Ectodermal cell (in vitro differentiated cells): ENCODE results near the gene TYW5. TPM values are rescaled to one million over a fixed set of nuclear protein-coding genes. Genes with fewer than 3 reads are reported as not detected.

ENCODE experiments used
- H3K27ac ChIP-seq: 2 replicates; pipeline ENCODE4 v1.7.0; 2013; ENCODE audit warnings: mild to moderate bottlenecking, low read depth, low read length; ENCODE audit not compliant: insufficient read depth, poor library complexity, severe bottlenecking
- H3K27me3 ChIP-seq: 2 replicates; pipeline ENCODE4 v1.7.0; 2013; ENCODE audit warnings: mild to moderate bottlenecking, low read length; ENCODE audit not compliant: insufficient read depth, control insufficient read depth, poor library complexity, severe bottlenecking
- H3K36me3 ChIP-seq: one replicate; pipeline ENCODE4 v1.7.0; 2013; ENCODE audit warnings: low read length; ENCODE audit not compliant: control insufficient read depth, insufficient read depth
- H3K4me1 ChIP-seq: one replicate; pipeline ENCODE4 v1.7.0; 2013; ENCODE audit warnings: low read length; ENCODE audit not compliant: control insufficient read depth, insufficient read depth
- H3K4me3 ChIP-seq: 2 replicates; pipeline ENCODE4 v1.7.0; 2013; ENCODE audit warnings: low read depth, low read length, control low read depth; ENCODE audit not compliant: insufficient read depth
- H3K9me3 ChIP-seq: 2 replicates; pipeline ENCODE4 v1.7.0; 2013; ENCODE audit warnings: mild to moderate bottlenecking, low read length, moderate library complexity; ENCODE audit not compliant: control insufficient read depth
- WGBS, 2 experiments: methylation state at CpG; one replicate each; pipeline ENCODE4 v1.1.7; 2013; ENCODE audit warnings: missing lambda C conversion rate in 2 of 2; 5-methylcytosine and 5-hydroxymethylcytosine counted together
- polyA plus RNA-seq, 4 experiments: library from polyadenylated mRNA; stranded (reverse); fragments of 50-300 nt; gene quantifications; one replicate each; pipeline ENCODE4 v1.2.3, GENCODE V29; 2013

TYW5 gene
- 12.9 TPM for polyA plus RNA-seq (2013, experiment 1 of 4)
- polyA plus RNA-seq (2013, experiment 2 of 4) = 13.6 TPM
- polyA plus RNA-seq (2013, experiment 3 of 4) = 10.2 TPM
- 10.9 TPM for polyA plus RNA-seq (2013, experiment 4 of 4)

GRCh38 chr2:199955339-199956061 lies at the start of gene TYW5, which contains the start of gene MAIP1:
TSS of gene TYW5 (minus strand) at chr2:199955491. CDS start at chr2:199955470, 21 bp downstream.
TSS of gene MAIP1 (plus strand) at chr2:199955582. CDS start at chr2:199955799, 217 bp downstream.
- Histone ChIP-seq H3K27me3 (no peaks in the 10 kb centered on the region), H3K9me3 (no peaks in the 10 kb centered on the region), H3K27ac (peak within 1 kb of the TSS; percentile 96), H3K36me3 (peaks cover 4% of the 10 kb centered on the region), H3K4me3 (peak within 1 kb of the TSS; percentile 88), H3K4me1 (peaks cover 7% of the 10 kb centered on the region)
- 0% methylated on average over 64 of the region's 64 CpGs for WGBS, 2 experiments

- no peaks in the 10 kb centered on the region for H3K27me3 ChIP-seq
- no peaks in the 10 kb centered on the region for H3K9me3 ChIP-seq
- H3K4me1 ChIP-seq = peaks cover 16% of the 10 kb centered on the region
- H3K4me3 ChIP-seq = no peak overlapping the region
- no peak overlapping the region for H3K27ac ChIP-seq
- 38 to 43% methylated on average over 1 of the region's 1 CpG for WGBS, 2 experiments
- H3K36me3 ChIP-seq = no peaks in the 10 kb centered on the region
Observed at GRCh38 chr2:200003444-200003843, 48.2 kb upstream of the TYW5 start.

- Histone ChIP-seq H3K9me3 (no peaks in the 10 kb centered on the region), H3K4me1 (peaks cover 16% of the 10 kb centered on the region), H3K27ac (no peak overlapping the region), H3K27me3 (no peaks in the 10 kb centered on the region), H3K36me3 (no peaks in the 10 kb centered on the region), H3K4me3 (no peak overlapping the region)
- WGBS, 2 experiments = 88 to 99% methylated on average over 1 to 2 of the region's 2 CpGs
Observed at GRCh38 chr2:200000444-200001163, 45.3 kb upstream of the TYW5 start.

- Histone ChIP-seq H3K27me3 (no peaks in the 10 kb centered on the region), H3K4me3 (no peak overlapping the region), H3K36me3 (no peaks in the 10 kb centered on the region), H3K9me3 (no peaks in the 10 kb centered on the region), H3K27ac (no peak overlapping the region), H3K4me1 (peaks cover 16% of the 10 kb centered on the region)
- 93 to 95% methylated on average over 3 to 4 of the region's 4 CpGs for WGBS, 2 experiments
Observed at GRCh38 chr2:199999166-199999565, 43.9 kb upstream of the TYW5 start.

- Histone ChIP-seq H3K36me3 (no peaks in the 10 kb centered on the region), H3K4me1 (peaks cover under 1% of the 10 kb centered on the region), H3K27ac (no peak overlapping the region), H3K9me3 (no peaks in the 10 kb centered on the region), H3K4me3 (no peak overlapping the region), H3K27me3 (no peaks in the 10 kb centered on the region)
- 89 to 90% methylated on average over 3 of the region's 3 CpGs for WGBS, 2 experiments
Observed at GRCh38 chr2:199997296-199997695, 42.0 kb upstream of the TYW5 start.

GRCh38 chr2:199994896-199995295 lies 39.6 kb upstream of the TYW5 start:
- Histone ChIP-seq H3K27ac (no peak overlapping the region), H3K27me3 (no peaks in the 10 kb centered on the region), H3K4me3 (no peak overlapping the region), H3K36me3 (no peaks in the 10 kb centered on the region), H3K4me1 (no peaks in the 10 kb centered on the region), H3K9me3 (no peaks in the 10 kb centered on the region)
- WGBS, 2 experiments = 90 to 100% methylated on average over 1 to 2 of the region's 2 CpGs

GRCh38 chr2:199994371-199994770 lies 39.1 kb upstream of the TYW5 start:
- 93 to 97% methylated on average over 3 of the region's 3 CpGs for WGBS, 2 experiments
- no peaks in the 10 kb centered on the region for H3K36me3 ChIP-seq
- H3K27me3 ChIP-seq = no peaks in the 10 kb centered on the region
- H3K4me1 ChIP-seq = no peaks in the 10 kb centered on the region
- no peak overlapping the region for H3K4me3 ChIP-seq
- no peaks in the 10 kb centered on the region for H3K9me3 ChIP-seq
- H3K27ac ChIP-seq = no peak overlapping the region

GRCh38 chr2:199992296-199992695 lies 37.0 kb upstream of the TYW5 start:
- Histone ChIP-seq H3K36me3 (no peaks in the 10 kb centered on the region), H3K27me3 (no peaks in the 10 kb centered on the region), H3K27ac (no peak overlapping the region), H3K9me3 (no peaks in the 10 kb centered on the region), H3K4me1 (peaks cover 4% of the 10 kb centered on the region), H3K4me3 (no peak overlapping the region)
- 96% methylated on average over 3 of the region's 3 CpGs for WGBS, 2 experiments

- H3K4me3 ChIP-seq = no peak overlapping the region
- no peaks in the 10 kb centered on the region for H3K36me3 ChIP-seq
- peaks cover 4% of the 10 kb centered on the region for H3K4me1 ChIP-seq
- WGBS, 2 experiments = 89 to 95% methylated on average over 2 of the region's 2 CpGs
- H3K9me3 ChIP-seq = no peaks in the 10 kb centered on the region
- no peak overlapping the region for H3K27ac ChIP-seq
- H3K27me3 ChIP-seq = no peaks in the 10 kb centered on the region
Observed at GRCh38 chr2:199991691-199992090, 36.4 kb upstream of the TYW5 start.

GRCh38 chr2:199989822-199990221 lies 34.5 kb upstream of the TYW5 start:
- peaks cover 4% of the 10 kb centered on the region for H3K4me1 ChIP-seq
- no peaks in the 10 kb centered on the region for H3K27me3 ChIP-seq
- H3K27ac ChIP-seq = no peak overlapping the region
- H3K36me3 ChIP-seq = no peaks in the 10 kb centered on the region
- H3K4me3 ChIP-seq = no peak overlapping the region
- 93 to 96% methylated on average over 5 of the region's 5 CpGs for WGBS, 2 experiments
- no peaks in the 10 kb centered on the region for H3K9me3 ChIP-seq
